Prostate gland (tissue), 2 donors: ENCODE data around the gene CHST2.

ENCODE experiments used
- CTCF ChIP-seq, 4 experiments: fragments of 200-600 bp in 2 of 4; fragments of 450-650 bp in 2 of 4; sonication (generic) in 2 of 4; IDR thresholded peaks; 1 replicate in 3 of 4; 2 replicates in 1 of 4; pipeline ENCODE4 v1.5.1; 2016 to 2019; ENCODE audit warnings: antibody characterized with exemption in 4 of 4, mild to moderate bottlenecking in 2 of 4, moderate library complexity in 2 of 4
- POLR2A ChIP-seq: fragments of 450-650 bp; IDR thresholded peaks from one replicate; pipeline ENCODE4 v1.6.1; 2016; ENCODE audit warnings: antibody characterized with exemption, mild to moderate bottlenecking
- POLR2AphosphoS5 ChIP-seq: sonication (generic); formaldehyde crosslinking; IDR thresholded peaks from one replicate; pipeline ENCODE4 v1.6.1; 2017; ENCODE audit warnings: antibody characterized with exemption

GRCh38 chr3:143121241-143122088 lies 1.9 kb downstream of the CHST2 start:
- TF ChIP-seq CTCF (IDR thresholded peaks at IDR 0.05), result peak in 3 of 4 experiments; percentile 42 to 55 (median 53)
- no peak for TF ChIP-seq POLR2A
- no peak for TF ChIP-seq POLR2AphosphoS5
